ENCODE results near the gene PPFIBP1.

Gene PPFIBP1

DNA sequence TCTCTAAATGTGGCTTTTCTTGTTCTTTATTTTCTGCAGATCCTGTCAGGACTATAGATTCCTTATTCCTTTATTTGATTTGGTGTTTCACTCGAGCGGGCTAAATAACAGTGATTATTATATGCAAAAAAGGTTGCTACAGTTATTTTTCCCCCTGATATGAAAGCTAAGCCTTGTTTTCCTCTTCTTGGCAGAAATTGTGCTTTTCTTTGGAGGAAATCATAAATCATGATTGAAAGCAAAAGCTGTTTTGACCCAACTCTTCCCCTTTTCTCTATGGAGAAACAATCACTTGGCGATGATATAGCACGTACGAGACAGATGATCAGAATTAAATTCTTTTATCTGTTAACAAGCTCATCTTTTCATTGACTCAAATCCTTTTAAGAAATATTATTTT lies 31.4 kb downstream of the PPFIBP1 start:
- H3K4me3 ChIP-seq (ENCODE audit: low read length), result no peak overlapping the region
- TF ChIP-seq ZNF274 (IDR thresholded peaks at IDR 0.05; ENCODE audit: low read depth, low read length), result no peak

DNA sequence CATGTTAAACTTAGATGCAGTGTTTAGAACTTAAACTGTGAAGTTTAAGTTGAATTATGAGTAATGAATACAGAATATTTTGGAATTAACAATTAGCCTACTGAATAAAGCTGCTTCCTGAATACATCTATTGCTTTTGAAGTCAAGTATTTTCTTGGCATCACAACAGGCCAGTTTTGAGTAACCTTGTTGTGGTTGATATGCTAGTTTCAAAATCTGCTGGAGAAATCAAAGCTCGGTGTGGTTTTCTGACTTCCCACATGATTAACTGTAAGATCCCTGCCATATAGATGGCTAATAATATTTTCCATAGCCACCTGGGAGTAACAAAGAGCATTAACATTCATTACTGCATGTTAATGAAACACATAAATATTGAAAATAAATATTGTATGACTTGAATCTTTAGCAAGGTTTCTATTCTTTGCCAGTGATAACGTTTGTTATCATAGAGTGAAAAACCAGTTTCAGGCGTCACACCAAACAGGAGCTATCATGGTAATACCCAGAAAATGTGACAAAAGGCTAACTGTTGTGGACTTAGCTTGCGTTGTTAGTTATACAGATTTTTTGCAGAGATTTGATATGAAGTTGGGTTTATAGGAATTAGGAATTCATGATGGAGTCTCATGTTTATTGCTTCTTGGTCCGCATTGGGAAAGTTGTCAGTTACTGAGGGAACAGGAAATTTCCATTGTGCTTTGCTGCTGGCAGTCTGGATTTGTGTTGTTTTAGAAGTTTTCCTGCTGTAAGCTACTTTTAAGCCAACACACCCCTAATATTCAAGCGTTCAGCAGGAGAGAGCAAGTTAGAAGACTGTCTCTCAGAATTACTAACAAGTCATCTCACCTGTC lies 32.1 kb downstream of the PPFIBP1 start:
- H3K4me3 ChIP-seq (ENCODE audit: low read length), result no peak overlapping the region

DNA sequence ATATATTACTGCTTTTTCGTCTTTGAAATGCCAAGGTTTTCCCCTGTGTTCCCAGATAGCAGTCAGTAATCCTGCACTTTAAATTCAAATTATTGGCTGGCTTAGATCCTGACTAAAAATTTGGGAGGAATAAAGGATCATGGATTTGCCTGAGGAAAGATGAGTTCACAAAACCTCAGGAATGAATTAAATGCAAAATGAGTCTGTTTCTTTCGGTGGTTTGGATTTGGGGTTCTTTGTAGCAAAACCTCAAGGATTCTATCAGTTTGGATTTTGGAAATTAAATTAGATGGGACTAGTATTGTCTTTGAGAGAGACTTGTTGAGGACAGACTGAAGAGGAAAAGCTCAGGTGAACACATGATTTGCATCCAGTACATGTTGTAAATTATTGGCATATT lies 36.1 kb downstream of the PPFIBP1 start:
- TF ChIP-seq ZNF274 (IDR thresholded peaks at IDR 0.05; ENCODE audit: low read depth, low read length), result no peak
- no peak overlapping the region for H3K4me3 ChIP-seq (ENCODE audit: low read length)

More for the DNA sequence above, 32.1 kb downstream of the PPFIBP1 start:
- no peak for TF ChIP-seq ZNF274 (IDR thresholded peaks at IDR 0.05; ENCODE audit: low read depth, low read length)

- TF ChIP-seq ZNF274 (IDR thresholded peaks at IDR 0.05; ENCODE audit: low read depth, low read length), result no peak
- H3K4me3 ChIP-seq (ENCODE audit: low read length), result no peak overlapping the region
Measured at GRCh38 chr12:27561535-27562350, 37.7 kb downstream of the PPFIBP1 start.

DNA sequence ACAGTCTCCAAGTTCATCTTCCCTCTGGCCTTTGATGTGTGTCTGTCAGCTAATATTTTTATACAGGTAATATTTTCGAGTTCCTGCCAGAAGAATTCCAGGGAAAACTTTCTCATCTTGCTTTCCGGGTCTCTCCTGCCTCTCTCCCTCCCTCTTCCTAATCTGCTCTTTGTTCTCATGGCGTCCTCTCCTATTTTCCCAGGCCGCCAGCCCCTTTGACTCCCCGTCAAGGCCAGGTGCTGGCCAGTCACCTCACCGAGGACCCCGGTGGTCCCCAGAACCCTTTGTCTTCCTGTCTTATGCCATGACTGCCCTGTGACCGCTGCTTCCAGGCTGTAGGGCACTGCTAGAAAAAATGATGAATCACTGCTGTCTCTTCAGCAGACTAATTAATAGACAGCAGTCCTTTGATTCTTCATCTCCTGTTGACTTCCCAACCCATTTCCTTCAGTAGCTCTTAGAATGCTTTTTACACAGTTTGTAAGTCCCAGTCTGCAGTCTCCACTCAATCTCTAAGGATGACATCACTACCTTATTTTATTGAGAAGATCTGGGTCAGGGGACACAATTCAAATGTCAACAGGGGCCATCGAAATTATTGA lies 40.7 kb downstream of the PPFIBP1 start:
- no peak for TF ChIP-seq ZNF274 (IDR thresholded peaks at IDR 0.05; ENCODE audit: low read depth, low read length)
- H3K4me3 ChIP-seq (ENCODE audit: low read length), result no peak overlapping the region

DNA sequence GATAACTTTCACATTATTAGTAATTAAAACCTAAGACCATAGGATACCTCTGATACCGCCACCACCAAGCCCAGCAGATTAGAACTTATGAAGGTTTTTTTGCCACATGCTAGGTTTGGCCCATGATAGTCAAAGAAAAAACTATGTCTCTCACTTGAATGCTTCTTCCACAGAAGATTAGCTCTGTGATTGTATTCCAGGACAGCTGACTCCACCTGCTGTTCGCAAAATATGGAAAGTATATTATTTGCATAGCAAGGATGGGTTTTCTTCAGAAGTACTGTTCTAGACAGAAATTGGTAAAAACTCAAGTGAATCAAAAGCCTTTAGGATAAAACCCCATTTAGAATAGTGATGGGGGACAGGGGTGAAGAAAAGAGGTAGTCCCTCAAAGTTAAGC lies 42.2 kb downstream of the PPFIBP1 start:
- no peak for TF ChIP-seq ZNF274 (IDR thresholded peaks at IDR 0.05; ENCODE audit: low read depth, low read length)
- no peak overlapping the region for H3K4me3 ChIP-seq (ENCODE audit: low read length)

GRCh38 chr12:27566626-27567025 lies 42.6 kb downstream of the PPFIBP1 start:
- H3K4me3 ChIP-seq (ENCODE audit: low read length), result no peak overlapping the region
- TF ChIP-seq ZNF274 (IDR thresholded peaks at IDR 0.05; ENCODE audit: low read depth, low read length), result no peak

GRCh38 chr12:27571463-27571862 lies 47.5 kb downstream of the PPFIBP1 start:
- TF ChIP-seq ZNF274 (IDR thresholded peaks at IDR 0.05; ENCODE audit: low read depth, low read length), result no peak
- H3K4me3 ChIP-seq (ENCODE audit: low read length), result no peak overlapping the region

DNA sequence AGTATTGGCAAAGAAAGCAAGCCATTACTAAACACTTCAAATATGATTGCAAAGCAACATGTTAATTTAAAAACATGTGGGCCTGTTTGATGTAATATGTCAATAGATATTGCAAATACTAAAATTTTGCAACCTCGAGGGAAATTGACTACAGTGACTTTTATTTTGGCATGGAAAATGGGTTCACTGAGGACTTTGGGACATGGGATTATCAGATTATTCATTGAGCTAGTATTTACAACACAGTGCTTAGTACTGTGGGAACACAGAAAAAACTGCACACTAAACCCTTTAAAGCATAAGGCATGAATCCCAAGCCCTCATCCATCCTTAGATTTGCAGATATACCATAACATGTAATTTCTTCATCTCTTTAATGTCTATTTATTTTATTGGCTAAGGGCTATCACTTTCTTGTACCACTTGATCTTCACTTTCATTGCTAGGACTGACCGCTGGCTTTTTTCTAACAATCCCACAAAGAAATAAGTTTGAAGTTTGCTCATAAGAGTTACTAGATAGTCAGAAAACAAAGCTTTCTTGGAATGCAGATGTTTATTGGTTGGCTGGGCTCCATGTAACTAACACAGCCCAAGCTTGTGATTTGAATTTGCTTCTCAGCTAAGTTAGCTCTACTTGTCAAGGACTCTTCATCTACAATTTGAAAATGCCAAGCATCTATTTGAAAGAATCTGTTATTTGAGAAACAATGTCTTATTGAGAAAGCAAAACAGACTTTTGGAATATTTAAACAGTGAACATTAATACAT lies 48.7 kb downstream of the PPFIBP1 start:
- no peak overlapping the region for H3K4me3 ChIP-seq (ENCODE audit: low read length)
- no peak for TF ChIP-seq ZNF274 (IDR thresholded peaks at IDR 0.05; ENCODE audit: low read depth, low read length)

DNA sequence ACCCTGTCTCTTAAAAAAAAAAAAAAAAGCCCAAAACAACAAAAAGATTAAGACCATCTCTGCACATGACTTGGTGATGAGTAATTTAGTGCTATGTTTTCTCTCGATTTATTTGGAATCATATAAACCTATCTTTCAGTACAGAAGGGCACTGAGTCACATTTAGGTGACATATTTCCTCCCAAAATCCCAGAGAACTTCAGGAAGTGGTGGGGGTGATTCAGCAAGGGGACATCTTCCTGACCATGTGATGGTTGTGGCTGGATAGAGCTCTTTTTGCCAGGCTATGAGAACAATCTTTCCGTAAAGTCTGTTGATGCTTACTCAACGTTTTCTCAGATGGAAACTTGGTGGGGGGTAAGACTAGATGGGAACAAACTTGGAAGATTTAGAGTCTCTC lies 50.0 kb downstream of the PPFIBP1 start:
- no peak overlapping the region for H3K4me3 ChIP-seq (ENCODE audit: low read length)
- TF ChIP-seq ZNF274 (IDR thresholded peaks at IDR 0.05; ENCODE audit: low read depth, low read length), result no peak

- H3K4me3 ChIP-seq (ENCODE audit: low read length), result no peak overlapping the region
Measured at GRCh38 chr12:27575090-27575761, 51.2 kb downstream of the PPFIBP1 start.

GRCh38 chr12:27575762-27576118 lies 51.7 kb downstream of the PPFIBP1 start:
- H3K4me3 ChIP-seq (ENCODE audit: low read length), result no peak overlapping the region
- TF ChIP-seq ZNF274 (IDR thresholded peaks at IDR 0.05; ENCODE audit: low read depth, low read length), result no peak

More at GRCh38 chr12:27575090-27575761, 51.2 kb downstream of the PPFIBP1 start:
- TF ChIP-seq ZNF274 (IDR thresholded peaks at IDR 0.05; ENCODE audit: low read depth, low read length), result no peak

DNA sequence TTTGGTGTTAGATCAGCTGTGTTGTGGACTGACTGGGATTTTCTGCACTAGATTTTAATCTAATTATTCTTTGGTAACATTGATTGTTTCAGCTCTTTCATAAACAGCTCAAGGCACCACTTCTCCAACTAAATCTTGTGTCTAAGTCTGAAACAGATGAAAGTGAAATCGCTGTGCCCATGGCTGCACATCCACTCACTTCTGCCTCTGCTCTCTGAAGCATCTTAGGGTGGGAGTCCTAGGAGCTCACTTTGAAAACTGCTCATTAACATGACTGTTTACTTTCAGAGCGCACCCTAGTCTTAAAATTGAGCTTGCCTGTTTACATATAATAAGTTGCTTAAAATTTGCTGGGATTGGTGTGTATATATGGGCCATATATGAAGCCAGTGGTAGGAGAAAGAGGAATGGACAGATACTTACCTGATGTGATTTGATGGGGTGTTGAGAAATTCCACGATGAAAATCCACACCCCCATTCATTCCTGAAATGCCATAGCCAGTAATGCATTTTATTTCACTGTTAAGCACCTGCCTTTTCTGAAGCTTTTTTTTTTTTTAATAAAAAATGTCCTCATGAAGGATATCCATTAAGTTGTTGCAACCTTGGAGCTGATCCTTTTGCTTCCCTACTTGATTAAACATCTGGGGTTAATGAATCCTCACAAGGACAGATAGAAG lies 52.8 kb downstream of the PPFIBP1 start:
- H3K4me3 ChIP-seq (ENCODE audit: low read length), result no peak overlapping the region
- TF ChIP-seq ZNF274 (IDR thresholded peaks at IDR 0.05; ENCODE audit: low read depth, low read length), result no peak
